Measurements from ENCODE around the gene LRRC3.

- TF ChIP-seq NFIC (IDR thresholded peaks at IDR 0.05): no peak
- no peak for TF ChIP-seq RAD21 (IDR thresholded peaks at IDR 0.05; ENCODE audit: low read depth)
- TF ChIP-seq CREB1 (IDR thresholded peaks at IDR 0.05; ENCODE audit: low read depth): no peak
- no peak for TF ChIP-seq MAX (IDR thresholded peaks at IDR 0.05)
- no peak for TF ChIP-seq EP300 (IDR thresholded peaks at IDR 0.05; ENCODE audit: borderline replicate concordance)
- no peak for TF ChIP-seq TEAD4 (IDR thresholded peaks at IDR 0.05)
- TF ChIP-seq TAF1 (IDR thresholded peaks at IDR 0.05; ENCODE audit: low read depth): no peak
- TF ChIP-seq YY1 (IDR thresholded peaks at IDR 0.05; ENCODE audit: low read depth): no peak
- no peak for TF ChIP-seq CEBPB (IDR thresholded peaks at IDR 0.05)
- no peak for TF ChIP-seq REST (IDR thresholded peaks at IDR 0.05; ENCODE audit: low read depth)
- no peak for TF ChIP-seq TCF12 (IDR thresholded peaks at IDR 0.05; ENCODE audit: low read depth)
- no peak for TF ChIP-seq EGR1 (IDR thresholded peaks at IDR 0.05)
These were observed 22.4 kb downstream of the LRRC3 start for GRCh38 chr21:44477712-44478111.
